HepG2 (cell line): ENCODE results near the gene CABLES2. TPM values are rescaled to one million over a fixed set of nuclear protein-coding genes. Genes with fewer than 3 reads are reported as not detected.

ENCODE experiments used
- GZF1 ChIP-seq: sonication (generic); formaldehyde crosslinking; IDR thresholded peaks from 2 replicates; pipeline ENCODE4 v1.5.1; 2020; ENCODE audit warnings: mild to moderate bottlenecking, missing genetic modification reagents
- SOX6 ChIP-seq, 2 experiments: fragments of 450-650 bp in 1 of 2; sonication (generic) in 1 of 2; formaldehyde crosslinking in 1 of 2; IDR thresholded peaks; 2 replicates each; pipeline versions ENCODE4 v1.4.0 to v1.6.1; 2017 to 2020; ENCODE audit warnings: antibody characterized with exemption in 1 of 2, mild to moderate bottlenecking in 1 of 2, missing genetic modification reagents in 1 of 2
- TBX2 ChIP-seq: sonication (generic); formaldehyde crosslinking; IDR thresholded peaks from 2 replicates; pipeline ENCODE4 v1.5.0; 2020; ENCODE audit warnings: missing genetic modification reagents, mild to moderate bottlenecking, borderline replicate concordance
- ZNF33B ChIP-seq: sonication (generic); formaldehyde crosslinking; IDR thresholded peaks from 2 replicates; pipeline ENCODE4 v1.5.1; 2020; ENCODE audit warnings: mild to moderate bottlenecking, missing genetic modification reagents
- polyA plus RNA-seq, 8 experiments: library from polyadenylated mRNA; depleted of rRNA in 3 of 8; stranded (reverse) in 7 of 8; unstranded in 1 of 8; fragments of >200 nt; fragmentation: Illumina TruSeq in 4 of 8; extraction: Trizol in 4 of 8; gene quantifications; 2 replicates each; pipeline versions ENCODE4 v1.2.1 to v1.2.3, GENCODE V29; 2011 to 2016; ENCODE audit warnings: low read depth in 4 of 8, missing spikeins in 1 of 8, mixed read lengths in 1 of 8; ENCODE audit not compliant: insufficient read depth in 1 of 8
- total RNA-seq, 5 experiments: library from RNA; depleted of rRNA; stranded (reverse); fragments of >200 nt; fragmentation: Illumina TruSeq; extraction: Trizol; gene quantifications; 2 replicates each; pipeline ENCODE4 v1.2.3, GENCODE V29; 2016; ENCODE audit warnings: low read depth in 1 of 5
- TF ChIP-seq, protein P1 (sequence below), 2 experiments: fragments of 450-650 bp in 1 of 2; sonication (generic) in 1 of 2; formaldehyde crosslinking in 1 of 2; IDR thresholded peaks; 2 replicates each; pipeline versions ENCODE4 v1.6.1 to v1.8.0; 2016 to 2022; ENCODE audit warnings: antibody characterized with exemption in 1 of 2, mild to moderate bottlenecking in 1 of 2, missing genetic modification reagents in 1 of 2
- TF ChIP-seq, protein P2 (sequence below): IDR thresholded peaks from 2 replicates; pipeline ENCODE4 v1.4.0; 2020; ENCODE audit warnings: mild to moderate bottlenecking, missing genetic modification reagents
- TF ChIP-seq, protein P3 (sequence below): sonication (generic); formaldehyde crosslinking; IDR thresholded peaks from 2 replicates; pipeline ENCODE4 v1.5.0; 2020; ENCODE audit warnings: mild to moderate bottlenecking, missing genetic modification reagents, borderline replicate concordance
- TF ChIP-seq, protein P4 (sequence below): sonication (generic); formaldehyde crosslinking; IDR thresholded peaks from 2 replicates; pipeline ENCODE4 v1.4.0; 2020; ENCODE audit warnings: missing genetic modification reagents

The CABLES2 gene
- total and polyA plus RNA-seq, 2 of the 13 experiments (the other 11 are each of a cell fraction or from before 2014, with no cell fraction given), result 5.2 to 9.7 TPM

DNA sequence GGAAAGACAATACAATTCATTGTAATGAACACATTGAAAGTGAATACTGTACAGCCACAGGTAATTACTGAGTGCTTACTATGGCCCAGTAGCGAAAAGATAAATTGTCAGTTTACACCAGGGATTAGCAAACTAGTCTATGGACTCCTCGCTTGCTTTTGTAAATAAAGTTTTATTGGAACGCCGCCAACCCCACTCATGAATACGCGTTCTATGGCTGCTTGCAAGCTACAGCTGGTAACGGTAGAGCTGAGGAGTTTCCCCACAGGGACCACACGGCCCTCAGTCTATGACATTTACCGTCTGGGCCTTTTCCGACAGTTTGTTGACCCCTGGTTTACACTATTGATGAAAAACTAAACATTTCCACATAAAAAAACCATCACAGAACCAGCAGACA is 64.2 kb downstream of the CABLES2 start (continued):
- TF ChIP-seq, protein P1, sequence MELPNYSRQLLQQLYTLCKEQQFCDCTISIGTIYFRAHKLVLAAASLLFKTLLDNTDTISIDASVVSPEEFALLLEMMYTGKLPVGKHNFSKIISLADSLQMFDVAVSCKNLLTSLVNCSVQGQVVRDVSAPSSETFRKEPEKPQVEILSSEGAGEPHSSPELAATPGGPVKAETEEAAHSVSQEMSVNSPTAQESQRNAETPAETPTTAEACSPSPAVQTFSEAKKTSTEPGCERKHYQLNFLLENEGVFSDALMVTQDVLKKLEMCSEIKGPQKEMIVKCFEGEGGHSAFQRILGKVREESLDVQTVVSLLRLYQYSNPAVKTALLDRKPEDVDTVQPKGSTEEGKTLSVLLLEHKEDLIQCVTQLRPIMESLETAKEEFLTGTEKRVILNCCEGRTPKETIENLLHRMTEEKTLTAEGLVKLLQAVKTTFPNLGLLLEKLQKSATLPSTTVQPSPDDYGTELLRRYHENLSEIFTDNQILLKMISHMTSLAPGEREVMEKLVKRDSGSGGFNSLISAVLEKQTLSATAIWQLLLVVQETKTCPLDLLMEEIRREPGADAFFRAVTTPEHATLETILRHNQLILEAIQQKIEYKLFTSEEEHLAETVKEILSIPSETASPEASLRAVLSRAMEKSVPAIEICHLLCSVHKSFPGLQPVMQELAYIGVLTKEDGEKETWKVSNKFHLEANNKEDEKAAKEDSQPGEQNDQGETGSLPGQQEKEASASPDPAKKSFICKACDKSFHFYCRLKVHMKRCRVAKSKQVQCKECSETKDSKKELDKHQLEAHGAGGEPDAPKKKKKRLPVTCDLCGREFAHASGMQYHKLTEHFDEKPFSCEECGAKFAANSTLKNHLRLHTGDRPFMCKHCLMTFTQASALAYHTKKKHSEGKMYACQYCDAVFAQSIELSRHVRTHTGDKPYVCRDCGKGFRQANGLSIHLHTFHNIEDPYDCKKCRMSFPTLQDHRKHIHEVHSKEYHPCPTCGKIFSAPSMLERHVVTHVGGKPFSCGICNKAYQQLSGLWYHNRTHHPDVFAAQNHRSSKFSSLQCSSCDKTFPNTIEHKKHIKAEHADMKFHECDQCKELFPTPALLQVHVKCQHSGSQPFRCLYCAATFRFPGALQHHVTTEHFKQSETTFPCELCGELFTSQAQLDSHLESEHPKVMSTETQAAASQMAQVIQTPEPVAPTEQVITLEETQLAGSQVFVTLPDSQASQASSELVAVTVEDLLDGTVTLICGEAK (IDR thresholded peaks at IDR 0.05), result peak; percentile 94
- TF ChIP-seq, protein P1 (CRISPR knock-in tag; IDR thresholded peaks at IDR 0.05), result peak; percentile 100
- TF ChIP-seq SOX6 (IDR thresholded peaks at IDR 0.05), result no peak
- TF ChIP-seq SOX6 (CRISPR knock-in tag; IDR thresholded peaks at IDR 0.05), result peak; percentile 33; the same call in 1 of the 2 replicates
- 0 out of 2 replicates have a peak, but pooled peaks have one; percentile 66 for TF ChIP-seq GZF1 (CRISPR knock-in tag)
- TF ChIP-seq, protein P2, sequence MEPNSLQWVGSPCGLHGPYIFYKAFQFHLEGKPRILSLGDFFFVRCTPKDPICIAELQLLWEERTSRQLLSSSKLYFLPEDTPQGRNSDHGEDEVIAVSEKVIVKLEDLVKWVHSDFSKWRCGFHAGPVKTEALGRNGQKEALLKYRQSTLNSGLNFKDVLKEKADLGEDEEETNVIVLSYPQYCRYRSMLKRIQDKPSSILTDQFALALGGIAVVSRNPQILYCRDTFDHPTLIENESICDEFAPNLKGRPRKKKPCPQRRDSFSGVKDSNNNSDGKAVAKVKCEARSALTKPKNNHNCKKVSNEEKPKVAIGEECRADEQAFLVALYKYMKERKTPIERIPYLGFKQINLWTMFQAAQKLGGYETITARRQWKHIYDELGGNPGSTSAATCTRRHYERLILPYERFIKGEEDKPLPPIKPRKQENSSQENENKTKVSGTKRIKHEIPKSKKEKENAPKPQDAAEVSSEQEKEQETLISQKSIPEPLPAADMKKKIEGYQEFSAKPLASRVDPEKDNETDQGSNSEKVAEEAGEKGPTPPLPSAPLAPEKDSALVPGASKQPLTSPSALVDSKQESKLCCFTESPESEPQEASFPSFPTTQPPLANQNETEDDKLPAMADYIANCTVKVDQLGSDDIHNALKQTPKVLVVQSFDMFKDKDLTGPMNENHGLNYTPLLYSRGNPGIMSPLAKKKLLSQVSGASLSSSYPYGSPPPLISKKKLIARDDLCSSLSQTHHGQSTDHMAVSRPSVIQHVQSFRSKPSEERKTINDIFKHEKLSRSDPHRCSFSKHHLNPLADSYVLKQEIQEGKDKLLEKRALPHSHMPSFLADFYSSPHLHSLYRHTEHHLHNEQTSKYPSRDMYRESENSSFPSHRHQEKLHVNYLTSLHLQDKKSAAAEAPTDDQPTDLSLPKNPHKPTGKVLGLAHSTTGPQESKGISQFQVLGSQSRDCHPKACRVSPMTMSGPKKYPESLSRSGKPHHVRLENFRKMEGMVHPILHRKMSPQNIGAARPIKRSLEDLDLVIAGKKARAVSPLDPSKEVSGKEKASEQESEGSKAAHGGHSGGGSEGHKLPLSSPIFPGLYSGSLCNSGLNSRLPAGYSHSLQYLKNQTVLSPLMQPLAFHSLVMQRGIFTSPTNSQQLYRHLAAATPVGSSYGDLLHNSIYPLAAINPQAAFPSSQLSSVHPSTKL (CRISPR knock-in tag), result 0 out of 2 replicates have a peak, but pooled peaks have one; percentile 16
- no peak for TF ChIP-seq ZNF33B (CRISPR knock-in tag)
- peak; percentile 24; the same call in 1 of the 2 replicates for TF ChIP-seq TBX2 (CRISPR knock-in tag)
- TF ChIP-seq, protein P3, sequence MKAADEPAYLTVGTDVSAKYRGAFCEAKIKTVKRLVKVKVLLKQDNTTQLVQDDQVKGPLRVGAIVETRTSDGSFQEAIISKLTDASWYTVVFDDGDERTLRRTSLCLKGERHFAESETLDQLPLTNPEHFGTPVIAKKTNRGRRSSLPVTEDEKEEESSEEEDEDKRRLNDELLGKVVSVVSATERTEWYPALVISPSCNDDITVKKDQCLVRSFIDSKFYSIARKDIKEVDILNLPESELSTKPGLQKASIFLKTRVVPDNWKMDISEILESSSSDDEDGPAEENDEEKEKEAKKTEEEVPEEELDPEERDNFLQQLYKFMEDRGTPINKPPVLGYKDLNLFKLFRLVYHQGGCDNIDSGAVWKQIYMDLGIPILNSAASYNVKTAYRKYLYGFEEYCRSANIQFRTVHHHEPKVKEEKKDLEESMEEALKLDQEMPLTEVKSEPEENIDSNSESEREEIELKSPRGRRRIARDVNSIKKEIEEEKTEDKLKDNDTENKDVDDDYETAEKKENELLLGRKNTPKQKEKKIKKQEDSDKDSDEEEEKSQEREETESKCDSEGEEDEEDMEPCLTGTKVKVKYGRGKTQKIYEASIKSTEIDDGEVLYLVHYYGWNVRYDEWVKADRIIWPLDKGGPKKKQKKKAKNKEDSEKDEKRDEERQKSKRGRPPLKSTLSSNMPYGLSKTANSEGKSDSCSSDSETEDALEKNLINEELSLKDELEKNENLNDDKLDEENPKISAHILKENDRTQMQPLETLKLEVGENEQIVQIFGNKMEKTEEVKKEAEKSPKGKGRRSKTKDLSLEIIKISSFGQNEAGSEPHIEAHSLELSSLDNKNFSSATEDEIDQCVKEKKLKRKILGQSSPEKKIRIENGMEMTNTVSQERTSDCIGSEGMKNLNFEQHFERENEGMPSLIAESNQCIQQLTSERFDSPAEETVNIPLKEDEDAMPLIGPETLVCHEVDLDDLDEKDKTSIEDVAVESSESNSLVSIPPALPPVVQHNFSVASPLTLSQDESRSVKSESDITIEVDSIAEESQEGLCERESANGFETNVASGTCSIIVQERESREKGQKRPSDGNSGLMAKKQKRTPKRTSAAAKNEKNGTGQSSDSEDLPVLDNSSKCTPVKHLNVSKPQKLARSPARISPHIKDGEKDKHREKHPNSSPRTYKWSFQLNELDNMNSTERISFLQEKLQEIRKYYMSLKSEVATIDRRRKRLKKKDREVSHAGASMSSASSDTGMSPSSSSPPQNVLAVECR (CRISPR knock-in tag), result peak; percentile 44; the same call in 1 of the 2 replicates
- TF ChIP-seq, protein P4, sequence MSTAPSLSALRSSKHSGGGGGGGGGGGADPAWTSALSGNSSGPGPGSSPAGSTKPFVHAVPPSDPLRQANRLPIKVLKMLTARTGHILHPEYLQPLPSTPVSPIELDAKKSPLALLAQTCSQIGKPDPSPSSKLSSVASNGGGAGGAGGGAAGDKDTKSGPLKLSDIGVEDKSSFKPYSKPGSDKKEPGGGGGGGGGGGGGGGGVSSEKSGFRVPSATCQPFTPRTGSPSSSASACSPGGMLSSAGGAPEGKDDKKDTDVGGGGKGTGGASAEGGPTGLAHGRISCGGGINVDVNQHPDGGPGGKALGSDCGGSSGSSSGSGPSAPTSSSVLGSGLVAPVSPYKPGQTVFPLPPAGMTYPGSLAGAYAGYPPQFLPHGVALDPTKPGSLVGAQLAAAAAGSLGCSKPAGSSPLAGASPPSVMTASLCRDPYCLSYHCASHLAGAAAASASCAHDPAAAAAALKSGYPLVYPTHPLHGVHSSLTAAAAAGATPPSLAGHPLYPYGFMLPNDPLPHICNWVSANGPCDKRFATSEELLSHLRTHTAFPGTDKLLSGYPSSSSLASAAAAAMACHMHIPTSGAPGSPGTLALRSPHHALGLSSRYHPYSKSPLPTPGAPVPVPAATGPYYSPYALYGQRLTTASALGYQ (CRISPR knock-in tag), result no peak
